ENCODE results near the gene ZBED4.

The ZBED4 gene

GRCh38 chr22:49911881-49912625, 58.4 kb downstream of the ZBED4 start:
- Histone ChIP-seq H3K27me3 (ENCODE audit: control insufficient read depth in 2 of 2, insufficient read depth in 2 of 2, low read length in 2 of 2) (no peaks in the 10 kb centered on the region), H3K4me3 (ENCODE audit: low read length in 2 of 2) (no peak overlapping the region), H3K9ac (ENCODE audit: low read depth in 1 of 2, low read length in 2 of 2) (no peak overlapping the region), H3K9me3 (ENCODE audit: control insufficient read depth in 2 of 2, low read length in 2 of 2) (no peaks in the 10 kb centered on the region), H3K4me1 (ENCODE audit: control insufficient read depth in 2 of 2, insufficient read depth in 2 of 2, low read length in 2 of 2) (peaks cover under 1 to 3% of the 10 kb centered on the region in 2 donors), H3K36me3 (ENCODE audit: control insufficient read depth in 2 of 2, insufficient read depth in 2 of 2, low read length in 2 of 2) (peaks cover 26 to 44% of the 10 kb centered on the region in 2 donors), H3K27ac (ENCODE audit: low read depth in 2 of 2, low read length in 2 of 2) (no peak overlapping the region)

GRCh38 chr22:49913026-49913425, 59.4 kb downstream of the ZBED4 start:
- no peak overlapping the region for H3K27ac ChIP-seq (ENCODE audit: low read depth in 2 of 2, low read length in 2 of 2)
- H3K27me3 ChIP-seq (ENCODE audit: control insufficient read depth in 2 of 2, insufficient read depth in 2 of 2, low read length in 2 of 2) = no peaks in the 10 kb centered on the region
- no peaks in the 10 kb centered on the region for H3K9me3 ChIP-seq (ENCODE audit: control insufficient read depth in 2 of 2, low read length in 2 of 2)
- H3K9ac ChIP-seq (ENCODE audit: low read depth in 1 of 2, low read length in 2 of 2) = no peak overlapping the region
- H3K4me3 ChIP-seq (ENCODE audit: low read length in 2 of 2) = no peak overlapping the region
- peaks cover 17 to 35% of the 10 kb centered on the region in 2 donors for H3K36me3 ChIP-seq (ENCODE audit: control insufficient read depth in 2 of 2, insufficient read depth in 2 of 2, low read length in 2 of 2)
- peaks cover 3% of the 10 kb centered on the region in 2 donors for H3K4me1 ChIP-seq (ENCODE audit: control insufficient read depth in 2 of 2, insufficient read depth in 2 of 2, low read length in 2 of 2)

- H3K4me1 ChIP-seq (ENCODE audit: control insufficient read depth in 2 of 2, insufficient read depth in 2 of 2, low read length in 2 of 2) = peaks cover 3% of the 10 kb centered on the region in 2 donors
- H3K9me3 ChIP-seq (ENCODE audit: control insufficient read depth in 2 of 2, low read length in 2 of 2) = no peaks in the 10 kb centered on the region
- no peak overlapping the region for H3K9ac ChIP-seq (ENCODE audit: low read depth in 1 of 2, low read length in 2 of 2)
- no peaks in the 10 kb centered on the region for H3K27me3 ChIP-seq (ENCODE audit: control insufficient read depth in 2 of 2, insufficient read depth in 2 of 2, low read length in 2 of 2)
- peaks cover 17 to 34% of the 10 kb centered on the region in 2 donors for H3K36me3 ChIP-seq (ENCODE audit: control insufficient read depth in 2 of 2, insufficient read depth in 2 of 2, low read length in 2 of 2)
- no peak overlapping the region for H3K4me3 ChIP-seq (ENCODE audit: low read length in 2 of 2)
- no peak overlapping the region for H3K27ac ChIP-seq (ENCODE audit: low read depth in 2 of 2, low read length in 2 of 2)
Measured at GRCh38 chr22:49913446-49913845, 59.8 kb downstream of the ZBED4 start.

- peaks cover 7 to 8% of the 10 kb centered on the region in 2 donors for H3K4me1 ChIP-seq (ENCODE audit: control insufficient read depth in 2 of 2, insufficient read depth in 2 of 2, low read length in 2 of 2)
- H3K27ac ChIP-seq (ENCODE audit: low read depth in 2 of 2, low read length in 2 of 2) = no peak overlapping the region
- no peaks in the 10 kb centered on the region for H3K9me3 ChIP-seq (ENCODE audit: control insufficient read depth in 2 of 2, low read length in 2 of 2)
- no peaks in the 10 kb centered on the region for H3K27me3 ChIP-seq (ENCODE audit: control insufficient read depth in 2 of 2, insufficient read depth in 2 of 2, low read length in 2 of 2)
- H3K36me3 ChIP-seq (ENCODE audit: control insufficient read depth in 2 of 2, insufficient read depth in 2 of 2, low read length in 2 of 2) = peaks cover 15 to 30% of the 10 kb centered on the region in 2 donors
- no peak overlapping the region for H3K4me3 ChIP-seq (ENCODE audit: low read length in 2 of 2)
- H3K9ac ChIP-seq (ENCODE audit: low read depth in 1 of 2, low read length in 2 of 2) = no peak overlapping the region
Measured at GRCh38 chr22:49914256-49914655, 60.6 kb downstream of the ZBED4 start.

- Histone ChIP-seq H3K27me3 (ENCODE audit: control insufficient read depth in 2 of 2, insufficient read depth in 2 of 2, low read length in 2 of 2) (no peaks in the 10 kb centered on the region), H3K36me3 (ENCODE audit: control insufficient read depth in 2 of 2, insufficient read depth in 2 of 2, low read length in 2 of 2) (peaks cover 19 to 22% of the 10 kb centered on the region in 2 donors), H3K27ac (ENCODE audit: low read depth in 2 of 2, low read length in 2 of 2) (no peak overlapping the region), H3K9ac (ENCODE audit: low read depth in 1 of 2, low read length in 2 of 2) (no peak overlapping the region), H3K4me1 (ENCODE audit: control insufficient read depth in 2 of 2, insufficient read depth in 2 of 2, low read length in 2 of 2) (peaks cover 8 to 12% of the 10 kb centered on the region in 2 donors), H3K4me3 (ENCODE audit: low read length in 2 of 2) (no peak overlapping the region), H3K9me3 (ENCODE audit: control insufficient read depth in 2 of 2, low read length in 2 of 2) (no peaks in the 10 kb centered on the region)
Measured at GRCh38 chr22:49915610-49916009, 62.0 kb downstream of the ZBED4 start.

DNA sequence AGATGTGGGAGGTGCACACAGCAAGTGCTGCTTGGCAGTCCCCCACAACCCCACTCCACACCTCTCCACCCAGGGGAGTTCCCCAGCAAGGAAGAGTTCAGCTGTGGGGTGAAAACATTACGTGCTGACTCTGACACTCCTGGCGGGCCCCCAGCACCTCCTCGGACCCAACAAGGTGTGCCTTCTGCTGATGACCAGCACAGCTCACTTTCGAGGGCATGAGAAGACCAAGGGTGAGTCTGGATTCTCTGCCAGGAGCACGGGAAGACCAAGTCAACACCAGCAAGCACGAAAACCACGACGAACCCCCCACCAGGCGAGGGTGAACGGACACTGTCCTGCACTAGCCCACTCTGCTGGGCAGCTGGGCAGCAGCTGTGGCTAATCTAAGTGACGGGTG, 63.2 kb downstream of the ZBED4 start:
- Histone ChIP-seq H3K4me1 (ENCODE audit: control insufficient read depth in 2 of 2, insufficient read depth in 2 of 2, low read length in 2 of 2) (peaks cover 8 to 12% of the 10 kb centered on the region in 2 donors), H3K9ac (ENCODE audit: low read depth in 1 of 2, low read length in 2 of 2) (no peak overlapping the region), H3K9me3 (ENCODE audit: control insufficient read depth in 2 of 2, low read length in 2 of 2) (no peaks in the 10 kb centered on the region), H3K27me3 (ENCODE audit: control insufficient read depth in 2 of 2, insufficient read depth in 2 of 2, low read length in 2 of 2) (no peaks in the 10 kb centered on the region), H3K4me3 (ENCODE audit: low read length in 2 of 2) (peak overlapping the region in 1 of 2 donors; percentile 78), H3K36me3 (ENCODE audit: control insufficient read depth in 2 of 2, insufficient read depth in 2 of 2, low read length in 2 of 2) (peaks cover 19 to 21% of the 10 kb centered on the region in 2 donors), H3K27ac (ENCODE audit: low read depth in 2 of 2, low read length in 2 of 2) (no peak overlapping the region)

GRCh38 chr22:49917974-49918910, 64.6 kb downstream of the ZBED4 start, which contains the start of the genes ALG12 and CRELD2:
Gene ALG12 (minus strand): TSS chr22:49918438. CDS start chr22:49913765, 4,673 bp downstream.
Gene CRELD2 (plus strand): TSS chr22:49918634. CDS start chr22:49918770, 136 bp downstream.
- peaks cover 13 to 15% of the 10 kb centered on the region in 2 donors for H3K36me3 ChIP-seq (ENCODE audit: control insufficient read depth in 2 of 2, insufficient read depth in 2 of 2, low read length in 2 of 2)
- H3K4me1 ChIP-seq (ENCODE audit: control insufficient read depth in 2 of 2, insufficient read depth in 2 of 2, low read length in 2 of 2) = peaks cover 8 to 12% of the 10 kb centered on the region in 2 donors
- no peaks in the 10 kb centered on the region for H3K27me3 ChIP-seq (ENCODE audit: control insufficient read depth in 2 of 2, insufficient read depth in 2 of 2, low read length in 2 of 2)
- H3K27ac ChIP-seq (ENCODE audit: low read depth in 2 of 2, low read length in 2 of 2) = peak within 1 kb of the TSS; percentile 95 to 98
- no peaks in the 10 kb centered on the region for H3K9me3 ChIP-seq (ENCODE audit: control insufficient read depth in 2 of 2, low read length in 2 of 2)
- H3K4me3 ChIP-seq (ENCODE audit: low read length in 2 of 2) = peak within 1 kb of the TSS; percentile 78 to 88
- H3K9ac ChIP-seq (ENCODE audit: low read depth in 1 of 2, low read length in 2 of 2) = peak within 1 kb of the TSS; percentile 75 to 94

GRCh38 chr22:49918911-49919881, 65.6 kb downstream of the ZBED4 start:
- Histone ChIP-seq H3K36me3 (ENCODE audit: control insufficient read depth in 2 of 2, insufficient read depth in 2 of 2, low read length in 2 of 2) (peaks cover 7 to 15% of the 10 kb centered on the region in 2 donors), H3K9ac (ENCODE audit: low read depth in 1 of 2, low read length in 2 of 2) (peak overlapping the region; percentile 52 to 77), H3K4me3 (ENCODE audit: low read length in 2 of 2) (peak overlapping the region; percentile 64 to 88), H3K4me1 (ENCODE audit: control insufficient read depth in 2 of 2, insufficient read depth in 2 of 2, low read length in 2 of 2) (peaks cover 8 to 12% of the 10 kb centered on the region in 2 donors), H3K27ac (ENCODE audit: low read depth in 2 of 2, low read length in 2 of 2) (no peak overlapping the region), H3K9me3 (ENCODE audit: control insufficient read depth in 2 of 2, low read length in 2 of 2) (no peaks in the 10 kb centered on the region), H3K27me3 (ENCODE audit: control insufficient read depth in 2 of 2, insufficient read depth in 2 of 2, low read length in 2 of 2) (no peaks in the 10 kb centered on the region)

- no peak overlapping the region for H3K4me3 ChIP-seq (ENCODE audit: low read length in 2 of 2)
- H3K9ac ChIP-seq (ENCODE audit: low read depth in 1 of 2, low read length in 2 of 2) = no peak overlapping the region
- H3K27me3 ChIP-seq (ENCODE audit: control insufficient read depth in 2 of 2, insufficient read depth in 2 of 2, low read length in 2 of 2) = no peaks in the 10 kb centered on the region
- H3K36me3 ChIP-seq (ENCODE audit: control insufficient read depth in 2 of 2, insufficient read depth in 2 of 2, low read length in 2 of 2) = peaks cover 7 to 23% of the 10 kb centered on the region in 2 donors
- peaks cover 8 to 12% of the 10 kb centered on the region in 2 donors for H3K4me1 ChIP-seq (ENCODE audit: control insufficient read depth in 2 of 2, insufficient read depth in 2 of 2, low read length in 2 of 2)
- H3K9me3 ChIP-seq (ENCODE audit: control insufficient read depth in 2 of 2, low read length in 2 of 2) = no peaks in the 10 kb centered on the region
- H3K27ac ChIP-seq (ENCODE audit: low read depth in 2 of 2, low read length in 2 of 2) = no peak overlapping the region
Measured at GRCh38 chr22:49920859-49921258, 67.2 kb downstream of the ZBED4 start.
